ENCODE data around the gene SLC9A3.

The SLC9A3 gene

GRCh38 chr5:472656-473550 is 51.3 kb downstream of the SLC9A3 start:
- peak; percentile 94 for DNase-seq

DNA sequence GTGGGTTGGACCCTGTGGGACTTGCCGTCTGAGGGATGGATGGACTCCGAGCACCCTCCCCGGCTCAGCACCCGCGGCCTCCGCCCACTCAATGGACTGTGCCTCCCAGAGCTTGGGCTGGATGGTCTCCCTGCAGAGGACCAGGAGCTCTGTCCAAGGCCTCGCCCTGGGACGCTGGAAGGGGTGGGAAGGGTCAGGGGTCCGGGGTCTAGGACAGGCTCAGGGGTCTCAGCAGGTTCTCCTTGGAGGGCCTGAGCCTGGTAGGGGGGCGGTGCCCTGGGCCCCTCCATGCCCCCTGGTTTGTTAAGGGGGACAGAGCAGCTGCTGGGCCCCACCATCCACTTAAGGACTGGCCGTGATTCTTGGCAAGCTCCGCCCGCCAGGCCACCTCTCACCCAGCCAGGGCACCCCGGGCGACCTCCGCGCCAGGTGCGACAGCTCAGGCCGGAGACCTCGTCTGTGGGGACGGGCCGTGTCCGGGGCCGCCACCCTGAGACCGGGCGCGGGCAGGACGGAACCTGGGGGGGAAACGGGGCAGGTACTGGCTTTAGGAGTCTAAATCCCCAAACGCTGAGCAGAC is 52.1 kb downstream of the SLC9A3 start:
- DNase-seq = no peak

DNA sequence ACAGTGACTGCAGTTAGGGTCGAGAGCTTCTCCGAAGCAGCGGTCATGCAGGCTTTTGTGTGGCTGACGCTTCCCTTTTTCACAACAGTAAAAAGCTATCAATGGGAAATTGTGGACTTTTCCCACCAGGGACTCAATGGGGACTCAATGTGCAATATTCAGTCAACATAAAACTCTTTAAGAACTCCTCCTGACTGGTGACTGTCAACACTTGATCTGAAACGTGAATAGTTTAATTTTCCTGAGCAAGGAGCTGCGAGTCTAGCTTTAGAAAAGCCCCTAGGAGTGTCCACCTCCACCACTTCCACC is 52.5 kb downstream of the SLC9A3 start:
- DNase-seq = no peak

DNA sequence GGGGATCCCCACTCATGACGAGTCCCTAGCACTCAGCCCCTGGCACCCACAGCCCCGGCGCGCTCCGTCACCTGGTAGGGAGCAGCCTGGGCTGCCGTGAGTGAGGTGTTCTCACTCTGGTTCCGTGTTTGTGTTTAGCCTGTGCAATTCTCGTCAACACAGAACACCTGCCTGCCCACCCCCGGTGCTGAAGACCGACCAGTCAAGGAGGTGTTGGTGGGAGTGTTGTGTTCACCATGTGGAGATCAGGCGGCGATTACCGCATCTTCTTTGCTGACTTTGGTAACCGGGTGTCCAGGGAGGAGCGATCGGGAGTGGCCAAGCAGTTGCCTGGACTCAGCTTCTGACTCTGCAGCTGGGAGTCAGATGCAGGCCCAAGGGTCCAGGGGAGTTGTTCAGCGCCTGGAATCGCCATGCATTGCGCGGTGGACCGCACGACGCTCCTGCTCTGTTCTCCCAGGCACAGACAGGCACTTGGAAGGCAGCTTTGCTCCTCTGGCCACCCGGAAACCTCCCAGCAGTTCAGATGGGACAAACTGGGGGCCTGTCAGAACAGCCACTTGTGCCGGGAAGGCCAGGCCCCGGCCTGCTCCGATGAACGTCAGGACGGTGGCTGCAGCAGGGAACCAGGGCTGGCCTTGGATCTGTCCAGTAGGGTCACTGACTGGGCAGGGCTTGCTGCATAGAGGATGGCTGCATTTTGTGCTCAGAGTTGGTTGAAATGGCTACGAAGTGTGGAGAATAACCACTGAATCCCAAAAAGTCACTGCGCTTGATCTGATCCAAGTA is 53.1 kb downstream of the SLC9A3 start:
- no peak for DNase-seq

DNA sequence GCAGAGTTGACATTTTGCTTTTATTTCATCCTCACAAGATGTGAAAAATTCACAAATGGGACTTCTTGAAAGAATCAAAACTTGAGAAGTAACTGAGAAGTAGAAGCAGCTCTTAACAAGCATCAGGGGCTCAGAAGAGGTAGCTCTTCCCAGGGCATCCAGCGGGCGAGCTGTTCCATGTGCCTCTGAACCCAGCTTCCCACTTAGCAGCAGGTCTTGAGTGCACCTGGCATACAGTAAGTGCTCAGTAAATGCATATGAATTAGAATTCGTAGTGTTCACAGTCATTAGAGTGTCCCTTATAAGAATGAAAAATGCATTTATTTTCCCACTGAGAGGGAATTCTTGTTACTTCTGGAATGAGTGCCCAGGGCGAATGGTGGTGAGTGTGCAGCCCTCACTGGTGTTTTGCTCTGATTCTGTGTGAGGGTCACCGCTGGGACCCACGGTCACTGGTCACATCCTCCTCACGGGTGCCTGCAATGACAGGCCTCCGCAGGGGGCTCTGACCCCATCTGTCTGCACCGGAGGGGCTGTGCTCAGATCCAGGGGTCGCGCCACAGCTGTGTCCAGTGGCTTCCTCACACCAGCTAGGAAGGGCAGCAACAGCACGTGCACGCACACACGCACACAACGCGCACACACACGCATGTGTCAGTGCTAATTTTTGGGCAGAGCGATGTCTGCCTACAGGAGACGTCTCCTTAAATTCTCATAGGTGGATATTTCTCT is 54.3 kb downstream of the SLC9A3 start:
- no peak for DNase-seq

- no peak for DNase-seq
These were observed 55.8 kb downstream of the SLC9A3 start for GRCh38 chr5:468401-468800.

- no peak for DNase-seq
These were observed 57.5 kb downstream of the SLC9A3 start for GRCh38 chr5:466661-467310.

GRCh38 chr5:465591-466403 is 58.5 kb downstream of the SLC9A3 start:
- DNase-seq = no peak

DNA sequence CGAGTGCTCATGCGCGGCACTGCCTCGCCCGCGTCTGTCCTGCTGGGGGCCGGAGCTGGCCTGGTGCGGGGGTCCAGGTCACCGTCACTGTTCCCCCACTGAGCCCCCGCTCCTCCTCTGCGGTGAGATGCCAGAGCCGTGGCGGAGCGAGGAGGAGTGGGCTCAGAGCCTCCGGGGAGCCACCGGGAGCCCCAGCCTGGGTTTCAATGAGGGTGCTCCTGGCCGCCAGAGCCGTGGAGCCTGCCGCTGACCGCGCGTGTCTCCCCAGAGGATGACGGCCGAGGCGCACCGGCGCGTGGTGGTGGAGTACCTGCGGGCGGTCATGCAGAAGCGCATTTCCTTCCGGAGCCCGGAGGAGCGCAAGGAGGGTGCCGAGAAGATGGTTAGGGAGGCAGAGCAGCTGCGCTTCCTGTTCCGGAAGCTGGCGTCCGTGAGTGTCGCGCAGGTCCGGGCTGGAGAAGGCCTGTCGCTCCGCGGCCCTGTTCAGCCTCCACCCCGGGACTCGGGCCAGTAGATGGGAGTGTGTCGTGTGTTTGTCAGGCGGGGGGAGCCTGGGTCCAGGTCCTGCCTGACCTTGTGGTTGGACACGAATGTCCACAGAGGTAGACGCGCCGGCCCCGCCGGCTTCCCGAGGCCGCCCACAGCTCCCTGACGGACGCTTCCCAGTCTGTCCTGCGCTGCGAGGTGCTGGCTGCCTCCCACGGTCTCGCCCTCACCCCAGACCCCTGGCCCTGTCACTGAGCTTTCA is 59.2 kb downstream of the SLC9A3 start:
- DNase-seq = no peak

GRCh38 chr5:464446-464842 is 59.8 kb downstream of the SLC9A3 start:
- no peak for DNase-seq

DNA sequence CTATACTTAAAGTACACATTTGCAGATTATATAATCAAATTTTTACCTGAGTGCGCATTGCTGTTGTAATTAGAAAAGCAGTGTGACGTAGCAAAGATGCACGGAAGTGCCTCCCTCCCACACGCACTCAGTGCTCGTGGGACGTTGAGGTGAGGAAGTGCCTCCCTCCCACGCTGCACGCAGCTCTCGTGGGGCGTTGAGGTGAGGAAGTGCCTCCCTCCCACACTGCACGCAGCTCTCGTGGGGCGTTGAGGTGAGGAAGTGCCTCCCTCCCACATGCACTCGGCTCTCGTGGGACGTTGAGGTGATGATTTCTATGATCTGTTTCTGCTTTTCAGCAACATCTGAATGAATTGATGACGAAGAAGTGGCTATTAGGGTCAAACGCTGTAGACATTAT is 60.3 kb downstream of the SLC9A3 start:
- DNase-seq = no peak

GRCh38 chr5:463301-463700 is 60.9 kb downstream of the SLC9A3 start:
- no peak for DNase-seq

DNA sequence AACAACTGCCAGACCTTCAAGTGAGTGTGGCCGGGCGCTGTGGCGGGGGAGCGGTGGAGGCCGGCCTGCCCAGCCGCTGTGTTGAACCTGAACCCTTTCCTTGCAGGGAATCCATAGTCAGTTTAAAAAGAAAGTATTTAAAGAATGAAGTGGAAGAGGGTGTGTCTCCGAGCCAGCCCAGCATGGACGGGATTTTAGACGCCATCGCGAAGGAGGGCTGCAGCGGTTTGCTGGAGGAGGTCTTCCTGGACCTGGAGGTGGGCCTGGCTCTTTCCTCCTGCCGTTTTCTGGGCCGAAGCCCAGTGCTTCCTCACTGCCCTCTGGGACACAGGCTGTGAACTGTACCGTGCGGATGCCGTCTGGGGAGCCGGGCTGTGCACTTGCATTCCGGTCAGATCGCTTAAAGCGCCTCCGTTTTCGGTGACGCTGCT is 62.2 kb downstream of the SLC9A3 start:
- no peak for DNase-seq

DNA sequence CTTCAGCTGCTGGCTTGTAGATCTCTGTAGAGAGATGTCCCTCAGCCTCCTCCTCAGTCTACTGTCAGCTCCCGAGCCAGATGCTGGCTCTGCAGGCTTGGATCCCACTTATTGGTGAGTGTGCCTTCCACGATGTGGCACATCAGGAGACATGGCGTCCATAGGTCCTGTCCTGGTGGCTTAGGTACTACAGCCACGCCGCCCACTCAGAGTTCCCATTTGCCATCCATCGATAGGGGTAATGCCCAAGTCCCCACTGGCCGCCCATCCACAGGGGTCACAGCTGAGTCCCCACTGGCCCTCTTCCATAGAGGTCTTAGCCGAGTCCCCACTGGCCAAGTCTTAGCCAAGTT is 64.0 kb downstream of the SLC9A3 start:
- DNase-seq = no peak

- DNase-seq = no peak
These were observed 64.5 kb downstream of the SLC9A3 start for GRCh38 chr5:459562-460272.

- no peak for DNase-seq
These were observed 65.5 kb downstream of the SLC9A3 start for GRCh38 chr5:458547-459353.

DNA sequence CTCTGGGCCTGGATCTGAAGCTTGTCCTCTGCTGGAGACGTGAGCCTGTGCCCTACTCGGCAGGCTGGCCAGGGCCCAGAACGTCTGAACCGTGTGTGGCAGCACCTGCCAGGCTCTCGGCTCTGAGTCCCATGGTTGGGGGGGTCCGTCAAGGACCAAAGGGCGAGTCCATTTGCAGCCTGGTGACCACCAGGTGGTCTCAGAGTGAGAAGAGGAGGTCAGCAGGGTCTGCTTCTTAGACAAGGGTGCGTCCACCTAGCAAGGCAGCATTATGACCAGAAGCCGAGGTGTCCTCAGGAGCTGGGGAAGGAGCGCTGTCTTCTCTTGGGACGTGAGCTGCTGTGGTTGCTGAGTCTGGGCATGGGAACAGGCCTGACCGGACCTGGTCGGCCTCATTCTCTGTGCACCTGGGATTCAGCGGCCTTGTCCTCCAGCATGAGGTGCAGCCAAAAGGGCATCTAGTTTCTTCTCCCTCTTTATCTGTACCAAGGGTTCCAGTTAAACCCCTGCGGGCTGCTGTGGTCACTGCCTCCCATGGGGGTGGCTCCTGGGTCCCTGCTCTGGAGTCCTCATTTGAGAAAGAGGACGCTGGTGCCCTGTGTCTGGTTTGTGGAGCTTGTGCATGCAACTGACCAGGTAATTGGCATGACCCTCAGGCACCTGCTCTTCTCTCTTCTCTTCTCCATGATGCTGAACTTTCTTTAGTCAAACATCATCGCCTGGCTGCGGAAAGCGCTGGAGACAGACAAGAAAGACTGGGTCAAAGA is 66.9 kb downstream of the SLC9A3 start:
- no peak for DNase-seq

DNA sequence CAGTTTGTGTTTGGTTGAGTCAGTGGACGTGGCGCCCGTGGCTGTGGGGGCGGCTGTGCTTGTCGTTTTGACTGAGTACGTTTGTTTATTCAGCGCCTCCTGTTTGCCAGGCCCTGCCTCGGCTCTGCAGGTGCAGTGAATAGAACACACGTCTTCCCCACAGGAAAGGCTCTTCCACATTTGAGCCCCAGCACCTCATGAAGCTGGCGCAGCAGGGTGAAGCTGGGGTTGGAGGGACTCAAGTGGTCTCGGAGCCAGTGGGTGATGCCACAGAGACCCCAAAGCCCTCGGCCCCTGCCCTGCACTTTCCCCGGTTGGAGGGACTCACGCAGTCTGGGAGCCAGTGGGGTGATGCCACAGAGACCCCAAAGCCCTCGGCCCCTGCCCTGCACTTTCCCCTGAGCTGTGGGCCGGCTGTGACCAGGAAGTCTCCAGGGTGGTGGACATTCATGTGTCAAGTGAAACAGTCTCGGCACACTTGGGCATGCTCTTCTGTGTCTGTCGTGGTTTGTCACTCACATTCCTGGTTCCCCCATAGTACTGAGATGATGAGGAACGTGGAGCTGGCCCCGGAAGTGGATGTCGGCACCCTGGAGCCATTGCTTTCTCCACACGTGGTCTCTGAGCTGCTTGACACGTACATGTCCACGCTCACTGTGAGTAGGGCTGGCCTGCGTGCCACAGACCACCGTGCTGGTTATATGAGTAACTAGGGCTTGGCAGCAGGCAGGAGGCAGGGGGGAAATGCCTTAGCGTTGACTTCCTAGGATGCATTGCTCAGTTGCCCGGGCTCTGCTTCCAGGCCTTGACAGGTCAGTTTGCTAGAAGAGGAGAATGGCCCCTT is 67.7 kb downstream of the SLC9A3 start:
- no peak for DNase-seq

Measured in NCI-H748 treated with DMSO at 0.1 percent for 48 hours (cell line).